Stimulated activated effector memory CD8-positive, alpha-beta T cell treated with anti-CD3 and anti-CD28 coated beads, Interleukin-12 subunit alpha, Interleukin-12 subunit beta, amount 100 ng/mL, for 72 hours (primary cell): ENCODE measurements around the gene TRIM24.
A peak's percentile ranks its signal among the peaks of the same experiment; 100 is the strongest.

Source experiments
- ATAC-seq: fragments of 150-1000 bp; cut with Tn5 transposase; 2 replicates; pipeline ENCODE4 v1.10.0; 2021
- DNase-seq, 2 donors: peaks; one replicate each; pipeline ENCODE4 v3.0.0; 2021 to 2022; ENCODE audit warnings: low spot score in 2 of 2
- H3K27ac Mint-ChIP-seq: one replicate; pipeline ENCODE4 v1.8.0; 2022; ENCODE audit warnings: mild to moderate bottlenecking, mixed read lengths
- H3K36me3 Mint-ChIP-seq: one replicate; pipeline ENCODE4 v1.8.0; 2022; ENCODE audit warnings: mild to moderate bottlenecking, mixed read lengths
- H3K4me1 Mint-ChIP-seq: one replicate; pipeline ENCODE4 v1.8.0; 2022; ENCODE audit warnings: mixed read lengths
- H3K4me3 Mint-ChIP-seq: one replicate; pipeline ENCODE4 v1.8.0; 2022; ENCODE audit warnings: mild to moderate bottlenecking, mixed read lengths
- H3K9me3 Mint-ChIP-seq: one replicate; pipeline ENCODE4 v1.8.0; 2022; ENCODE audit warnings: mixed read lengths

The TRIM24 gene

GRCh38 chr7:138625084-138625848 is 165.2 kb downstream of the TRIM24 start:
- Mint-ChIP-seq H3K36me3 (no peaks in the 10 kb centered on the region), H3K27ac (no peak overlapping the region), H3K4me1 (peaks cover 18% of the 10 kb centered on the region), H3K9me3 (no peaks in the 10 kb centered on the region), H3K4me3 (no peak overlapping the region)
- ATAC-seq, result peak; percentile 51
- no peak for DNase-seq

GRCh38 chr7:138625849-138626230 is 165.8 kb downstream of the TRIM24 start:
- Mint-ChIP-seq H3K4me1 (peaks cover 18% of the 10 kb centered on the region), H3K27ac (no peak overlapping the region), H3K36me3 (no peaks in the 10 kb centered on the region), H3K9me3 (no peaks in the 10 kb centered on the region), H3K4me3 (no peak overlapping the region)
- DNase-seq (no peak), ATAC-seq (no peak)

GRCh38 chr7:138626846-138627245 is 166.8 kb downstream of the TRIM24 start:
- Mint-ChIP-seq H3K9me3 (no peaks in the 10 kb centered on the region), H3K36me3 (no peaks in the 10 kb centered on the region), H3K4me1 (peaks cover 18% of the 10 kb centered on the region), H3K4me3 (no peak overlapping the region), H3K27ac (no peak overlapping the region)
- DNase-seq, result no peak
- no peak for ATAC-seq

- ATAC-seq (no peak), DNase-seq (no peak)
- H3K36me3 Mint-ChIP-seq, result no peaks in the 10 kb centered on the region
- no peak overlapping the region for H3K4me3 Mint-ChIP-seq
- peaks cover 18% of the 10 kb centered on the region for H3K4me1 Mint-ChIP-seq
- no peaks in the 10 kb centered on the region for H3K9me3 Mint-ChIP-seq
- H3K27ac Mint-ChIP-seq, result no peak overlapping the region
Observed at GRCh38 chr7:138627361-138627760, 167.3 kb downstream of the TRIM24 start.

- H3K9me3 Mint-ChIP-seq, result no peaks in the 10 kb centered on the region
- H3K27ac Mint-ChIP-seq, result no peak overlapping the region
- no peaks in the 10 kb centered on the region for H3K36me3 Mint-ChIP-seq
- peaks cover 13% of the 10 kb centered on the region for H3K4me1 Mint-ChIP-seq
- no peak overlapping the region for H3K4me3 Mint-ChIP-seq
- ATAC-seq (no peak), DNase-seq (no peak)
Observed at GRCh38 chr7:138630059-138630610, 170.1 kb downstream of the TRIM24 start.

GRCh38 chr7:138632384-138632783 is 172.3 kb downstream of the TRIM24 start:
- no peaks in the 10 kb centered on the region for H3K36me3 Mint-ChIP-seq
- DNase-seq (no peak), ATAC-seq (no peak)
- no peaks in the 10 kb centered on the region for H3K4me1 Mint-ChIP-seq
- H3K27ac Mint-ChIP-seq, result no peak overlapping the region
- H3K9me3 Mint-ChIP-seq, result no peaks in the 10 kb centered on the region
- no peak overlapping the region for H3K4me3 Mint-ChIP-seq

GRCh38 chr7:138632826-138633602 is 173.0 kb downstream of the TRIM24 start:
- no peak overlapping the region for H3K27ac Mint-ChIP-seq
- no peaks in the 10 kb centered on the region for H3K36me3 Mint-ChIP-seq
- no peaks in the 10 kb centered on the region for H3K9me3 Mint-ChIP-seq
- H3K4me3 Mint-ChIP-seq, result no peak overlapping the region
- H3K4me1 Mint-ChIP-seq, result no peaks in the 10 kb centered on the region
- ATAC-seq (no peak), DNase-seq (no peak)
